ENCODE measurements around the gene CDH4. TPM values are rescaled to one million over a fixed set of nuclear protein-coding genes. Genes with fewer than 3 reads are reported as not detected.

Gene CDH4
- total RNA-seq, 1 donor from 2014 or later: not detected

GRCh38 chr20:61883857-61884393 is 631.9 kb downstream of the CDH4 start:
- DNase-seq (ENCODE audit: low spot score): no peak

- no peak for DNase-seq (ENCODE audit: low spot score)
Measured at GRCh38 chr20:61884571-61885389, 632.7 kb downstream of the CDH4 start.

DNA sequence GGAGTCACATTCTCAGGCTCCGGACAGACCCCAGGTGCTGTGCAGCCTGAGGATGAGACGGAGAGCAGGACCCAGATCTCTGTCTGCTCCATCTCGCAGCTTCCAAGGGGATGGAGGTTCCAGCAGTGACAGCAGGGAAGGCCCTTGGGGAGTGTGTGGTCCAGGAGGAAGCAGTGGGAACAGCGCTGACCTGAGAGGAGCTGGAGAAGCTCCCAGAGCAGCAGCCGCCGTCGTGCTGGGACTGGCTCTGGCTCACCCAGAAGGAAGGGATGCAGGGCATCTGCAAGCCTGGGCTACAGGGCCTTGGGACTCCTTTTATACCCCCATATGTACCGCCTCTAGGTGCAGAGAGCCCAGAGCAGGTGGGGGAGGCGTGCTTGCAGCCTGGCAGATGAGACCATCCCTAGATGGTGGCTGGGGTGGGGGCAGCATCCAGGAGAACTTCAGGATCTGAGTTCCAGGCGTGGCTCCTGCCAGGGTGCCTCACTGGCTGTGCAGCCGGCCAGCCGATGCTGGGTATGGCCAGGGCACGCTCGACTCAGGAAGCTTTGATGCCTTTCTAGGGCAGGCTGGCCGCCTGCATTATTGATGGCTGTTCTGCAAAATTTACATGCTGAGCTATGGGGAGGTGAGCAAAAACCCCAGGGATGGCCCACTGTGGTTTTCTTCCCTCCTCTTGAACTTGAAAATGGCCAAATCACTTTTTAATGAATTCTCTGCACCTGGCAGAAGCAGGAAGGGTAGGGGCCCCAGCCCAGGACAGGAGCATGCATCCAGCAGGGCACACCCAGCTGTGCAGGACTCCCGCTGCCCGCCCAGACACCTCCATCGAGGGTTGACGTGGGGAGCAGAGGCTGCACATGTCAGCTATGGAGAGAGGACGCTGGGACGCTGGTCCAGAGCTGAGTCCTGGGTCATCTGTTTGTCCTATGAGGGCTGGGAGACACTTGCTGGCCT is 634.0 kb downstream of the CDH4 start:
- no peak for DNase-seq (ENCODE audit: low spot score)

DNA sequence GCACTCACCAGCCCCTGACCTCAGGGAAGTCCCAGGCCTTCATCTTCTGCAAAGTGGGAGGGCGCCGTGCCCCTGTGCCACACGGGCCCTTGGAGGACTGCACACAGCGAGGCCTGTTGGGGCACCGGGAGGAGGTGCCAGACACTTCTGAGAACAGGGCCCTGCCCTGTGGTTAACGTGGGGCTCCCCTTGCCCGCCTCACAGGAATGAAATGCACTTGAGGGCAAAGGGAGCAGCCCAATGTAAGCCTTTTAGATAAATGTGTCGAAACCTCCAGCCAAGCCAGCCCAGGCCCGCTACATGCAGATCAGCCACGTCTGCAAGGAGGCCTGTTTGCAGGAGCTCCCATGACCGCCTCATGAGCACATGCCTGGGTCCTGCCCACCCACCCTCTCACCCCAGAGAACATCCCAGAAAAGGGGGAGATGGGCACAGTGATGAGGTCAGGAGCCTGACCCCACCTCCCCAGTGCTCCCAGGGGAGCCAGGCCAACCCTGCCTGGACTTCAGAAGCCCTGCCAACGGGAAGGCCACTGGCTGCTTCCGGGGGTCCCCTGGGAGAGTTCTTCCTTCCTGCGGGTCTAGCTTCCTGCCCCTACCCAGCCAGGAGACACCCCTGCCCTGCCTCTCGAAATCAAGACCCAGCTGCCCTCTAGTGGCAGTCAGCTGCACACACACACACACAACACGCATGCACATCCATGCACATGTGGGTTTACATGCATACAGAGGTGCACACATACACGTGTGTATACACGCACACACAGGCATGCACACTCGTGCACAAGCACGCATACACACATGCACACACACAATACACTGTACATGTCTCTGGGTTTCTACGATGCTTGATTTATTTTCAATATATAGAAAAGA is 634.9 kb downstream of the CDH4 start:
- no peak for DNase-seq (ENCODE audit: low spot score)

DNA sequence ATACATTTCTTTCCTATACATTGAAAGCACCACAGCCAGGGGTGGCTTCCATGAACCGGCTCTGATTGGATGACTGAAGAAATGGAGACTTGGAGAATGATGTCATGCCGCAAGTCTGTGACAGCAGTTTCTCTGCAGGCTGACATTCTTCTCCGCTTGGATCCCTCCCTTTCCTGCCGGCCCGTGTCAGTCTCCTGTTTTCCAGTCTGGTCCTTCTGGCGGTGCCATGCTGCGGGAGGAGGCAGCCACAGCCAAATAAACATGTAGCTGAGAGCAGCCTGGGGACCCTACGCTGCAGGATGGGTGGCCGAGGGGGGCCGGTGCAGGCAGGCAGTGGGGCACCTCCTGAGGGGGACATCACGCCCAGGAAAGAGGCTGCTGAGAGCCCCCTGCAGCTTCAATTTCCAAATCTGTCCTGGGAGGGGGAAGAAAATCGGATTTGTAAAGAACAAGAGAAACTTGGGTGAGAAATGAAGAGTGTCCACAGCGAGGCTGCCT is 635.6 kb downstream of the CDH4 start:
- no peak for DNase-seq (ENCODE audit: low spot score)

DNA sequence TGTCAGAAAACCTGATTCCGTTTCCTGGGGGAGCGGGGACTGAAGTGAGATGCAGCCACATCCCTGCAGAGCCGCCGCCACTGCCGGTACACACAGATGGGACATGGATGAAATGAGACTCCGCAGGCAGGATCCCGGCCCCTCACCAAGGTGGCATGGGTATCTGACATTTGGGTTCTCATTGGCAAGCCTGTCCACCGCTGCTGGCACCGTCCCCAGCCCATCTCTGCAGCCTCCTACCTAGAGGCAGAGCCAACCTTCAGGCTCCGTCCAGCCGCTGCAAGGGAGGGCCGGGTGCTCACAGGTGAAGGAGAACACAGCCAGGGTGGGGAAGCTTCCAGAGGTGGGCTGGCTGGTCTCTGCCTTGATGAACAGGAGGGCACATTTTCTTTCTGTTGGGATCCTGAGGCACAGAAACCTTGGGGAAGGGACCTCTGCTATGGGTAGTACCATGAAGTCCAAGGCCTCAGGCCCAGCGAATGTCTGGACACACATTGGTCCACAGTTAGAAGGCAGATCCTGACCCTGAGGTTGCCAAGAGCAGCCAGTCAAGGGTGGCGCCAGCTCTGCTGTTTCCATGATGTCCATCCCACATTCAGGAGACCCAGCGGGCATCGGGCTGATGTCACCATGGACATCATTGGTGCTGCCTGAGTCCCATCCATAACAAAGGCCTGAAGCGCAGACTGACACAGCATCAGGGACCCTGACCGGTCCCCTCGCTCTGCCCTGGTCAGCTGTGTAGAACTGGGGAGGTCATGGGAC is 636.2 kb downstream of the CDH4 start:
- DNase-seq (ENCODE audit: low spot score): no peak

GRCh38 chr20:61889659-61890058 is 637.6 kb downstream of the CDH4 start:
- no peak for DNase-seq (ENCODE audit: low spot score)

DNA sequence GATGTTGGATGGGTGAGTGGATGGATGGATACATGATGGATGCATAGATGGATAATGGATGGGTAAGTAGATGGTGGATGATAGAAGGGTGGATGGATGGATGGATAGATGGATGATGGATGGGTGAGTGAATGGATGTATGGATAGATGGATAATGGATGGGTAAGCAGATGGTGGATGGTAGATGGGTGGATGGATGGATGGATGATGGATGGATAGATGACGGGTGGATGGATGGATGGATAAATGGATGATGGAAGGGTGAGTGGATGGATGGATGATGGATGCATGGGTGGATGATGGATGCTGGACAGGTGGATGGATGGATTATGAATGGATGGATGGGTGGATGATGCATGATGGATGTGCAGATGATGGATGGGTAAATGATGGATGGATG is 638.1 kb downstream of the CDH4 start:
- DNase-seq (ENCODE audit: low spot score): no peak

DNA sequence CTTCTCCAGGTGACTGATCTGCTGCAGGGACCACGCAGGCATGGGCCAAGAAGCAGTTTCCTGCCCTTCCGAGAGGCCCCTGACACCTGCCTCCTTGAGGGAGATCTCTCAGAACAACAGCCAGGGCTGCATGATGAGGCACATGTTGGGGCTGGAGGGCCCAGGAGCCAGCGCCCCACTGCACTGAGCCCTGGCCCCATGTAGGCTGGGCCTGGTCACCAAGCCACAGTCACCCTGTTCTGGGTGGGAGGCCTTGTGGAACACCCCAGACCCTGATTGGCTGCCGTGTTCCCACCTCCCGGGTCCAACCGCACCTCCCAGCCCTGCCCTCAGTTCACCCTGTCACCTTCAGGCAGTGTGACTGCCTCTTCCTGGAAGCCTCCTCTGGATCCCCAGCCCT is 639.4 kb downstream of the CDH4 start:
- no peak for DNase-seq (ENCODE audit: low spot score)

DNA sequence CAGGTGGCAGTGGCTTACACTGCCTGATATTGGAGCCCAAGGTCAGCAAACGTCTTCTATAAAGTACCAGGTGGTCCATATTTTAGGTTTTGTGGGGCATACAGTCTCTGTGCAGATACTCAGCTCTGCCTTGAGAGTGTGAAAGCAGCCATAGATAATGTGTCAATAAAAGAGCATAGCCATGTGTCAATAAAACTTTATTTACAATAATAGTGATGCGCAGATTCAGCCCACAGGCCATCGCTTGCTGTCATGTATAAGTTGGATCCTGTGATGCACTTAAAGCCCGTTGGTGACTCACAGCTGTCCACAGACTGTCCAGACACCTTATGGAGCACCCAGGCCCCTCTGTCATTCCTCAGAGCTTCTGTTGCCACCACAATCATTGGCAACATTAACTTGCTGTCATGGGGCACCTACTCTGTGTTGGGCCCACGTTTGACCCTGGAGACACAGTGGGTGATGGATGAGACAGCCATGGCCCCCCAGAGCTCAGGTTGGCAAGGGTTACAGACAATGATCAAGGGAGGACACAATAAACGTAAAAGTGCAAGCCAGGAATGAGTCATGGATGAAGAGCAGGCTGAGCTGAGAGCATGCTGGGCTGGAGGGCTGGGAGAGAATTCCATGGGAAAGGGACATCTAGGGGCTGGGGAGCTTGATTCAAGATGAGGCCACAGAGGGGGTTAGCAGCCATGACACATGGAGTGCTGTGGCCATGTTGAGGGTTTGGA is 640.0 kb downstream of the CDH4 start:
- DNase-seq (ENCODE audit: low spot score): no peak

DNA sequence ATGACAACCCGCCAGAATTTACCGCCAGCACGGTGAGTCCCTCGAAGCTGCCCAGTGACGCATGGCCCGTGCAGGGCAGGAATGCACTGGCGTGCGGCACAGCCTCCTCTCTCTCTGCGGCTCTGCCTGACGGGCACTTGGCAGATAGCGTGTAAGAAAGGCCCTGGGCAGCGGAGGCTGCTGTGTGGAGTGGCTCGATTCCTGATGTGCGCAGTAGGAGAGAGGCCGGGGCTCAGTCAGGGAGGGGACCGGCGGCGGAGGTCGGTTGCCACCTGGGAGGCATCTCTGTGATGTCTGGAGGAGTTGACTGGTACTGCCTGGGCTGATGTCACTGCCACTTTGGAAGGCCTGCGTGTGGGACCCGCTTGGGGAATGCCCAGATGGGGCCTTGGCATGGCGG is 643.0 kb downstream of the CDH4 start:
- DNase-seq (ENCODE audit: low spot score): no peak

DNA sequence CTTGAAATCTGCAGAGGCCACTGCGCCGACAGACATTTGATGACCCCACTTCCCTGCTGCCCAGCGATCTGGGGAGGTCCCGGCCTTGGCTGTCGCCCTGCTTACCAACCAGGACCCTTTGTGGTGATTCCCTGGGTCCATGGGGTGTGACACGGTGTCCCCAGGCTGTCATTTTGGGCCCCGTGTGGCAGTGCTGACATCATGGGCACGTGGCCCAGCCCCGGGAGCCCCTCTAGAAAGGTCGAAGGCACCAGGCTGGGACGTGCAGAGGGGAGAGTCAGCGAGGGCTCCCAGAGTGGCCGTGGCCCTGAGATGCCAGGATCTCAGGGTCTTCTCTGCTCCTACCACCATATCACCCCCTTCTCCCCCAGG is 643.6 kb downstream of the CDH4 start:
- no peak for DNase-seq (ENCODE audit: low spot score)

GRCh38 chr20:61896058-61896961 is 644.2 kb downstream of the CDH4 start:
- no peak for DNase-seq (ENCODE audit: low spot score)

- DNase-seq (ENCODE audit: low spot score): no peak
Measured at GRCh38 chr20:61897401-61898295, 645.6 kb downstream of the CDH4 start.

DNA sequence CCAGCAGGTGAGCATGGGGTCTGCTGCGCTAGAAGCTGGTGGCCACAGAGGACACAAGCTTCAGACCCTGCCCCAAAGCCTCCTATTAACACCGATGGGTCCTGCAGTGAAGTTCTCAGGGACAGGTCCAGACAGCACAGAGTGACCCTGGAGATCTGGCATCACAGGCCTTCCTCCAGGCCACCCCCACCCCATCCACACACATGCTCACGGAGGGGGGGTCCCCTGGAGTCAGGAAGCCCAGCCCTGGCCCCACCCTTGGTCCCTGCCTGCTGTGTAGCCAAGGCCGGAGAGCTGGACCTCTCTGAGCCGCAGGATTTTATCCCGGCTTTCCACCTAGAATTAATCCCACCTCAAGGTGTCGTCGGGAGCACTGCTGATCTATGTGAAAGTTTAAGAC is 646.3 kb downstream of the CDH4 start:
- DNase-seq (ENCODE audit: low spot score): no peak

GRCh38 chr20:61900011-61900944 is 648.2 kb downstream of the CDH4 start:
- no peak for DNase-seq (ENCODE audit: low spot score)

Data from mesenteric fat pad (tissue), 1 donor.